Adipocyte (in vitro differentiated cells): ENCODE results near the gene FSTL4.

Source experiments
- DNase-seq: peaks from one replicate; pipeline ENCODE4 v3.0.0-alpha.2; 2015; ENCODE audit warnings: low read depth
- H3K27me3 ChIP-seq: replicated peaks from 2 replicates; pipeline ENCODE4 v1.7.0; 2013; ENCODE audit warnings: mild to moderate bottlenecking, low read length, moderate library complexity; ENCODE audit not compliant: control insufficient read depth, insufficient read depth
- H3K36me3 ChIP-seq: 2 replicates; pipeline ENCODE4 v1.7.0; 2013; ENCODE audit warnings: low read length, mild to moderate bottlenecking, moderate library complexity; ENCODE audit not compliant: control insufficient read depth, insufficient read depth, severe bottlenecking
- H3K4me1 ChIP-seq: 2 replicates; pipeline ENCODE4 v1.7.0; 2013; ENCODE audit warnings: mild to moderate bottlenecking, low read length, moderate library complexity; ENCODE audit not compliant: control insufficient read depth, insufficient read depth
- H3K4me3 ChIP-seq: 2 replicates; pipeline ENCODE4 v1.7.0; 2013; ENCODE audit warnings: mild to moderate bottlenecking, low read length, moderate library complexity
- H3K9ac ChIP-seq: 2 replicates; pipeline ENCODE4 v1.7.0; 2013; ENCODE audit warnings: mild to moderate bottlenecking, low read length, moderate library complexity
- H3K9me3 ChIP-seq: 2 replicates; pipeline ENCODE4 v1.7.0; 2013; ENCODE audit warnings: mild to moderate bottlenecking, low read length, moderate library complexity; ENCODE audit not compliant: control insufficient read depth

FSTL4 gene

DNA sequence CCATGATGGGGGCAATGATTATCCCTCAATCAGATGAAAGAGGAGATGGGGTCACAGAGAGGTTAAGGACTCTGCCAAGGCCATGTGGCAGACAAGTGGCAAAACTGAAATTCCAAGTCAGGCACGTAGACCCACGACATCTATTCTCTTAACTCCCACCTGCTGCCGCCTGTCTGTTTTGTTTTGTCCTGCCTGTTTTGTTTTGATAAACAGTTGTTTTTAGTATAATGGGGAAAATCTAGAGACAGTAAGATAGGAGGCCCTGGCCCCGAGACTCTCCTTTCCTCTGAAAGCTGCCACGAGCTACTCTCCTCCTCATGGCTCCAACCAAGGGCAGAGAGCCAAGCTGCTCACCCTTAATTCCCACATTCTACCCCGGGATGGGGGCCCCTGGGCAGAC, 4.9 kb downstream of the FSTL4 start:
- Histone ChIP-seq H3K27me3 (peaks cover 62% of the 10 kb centered on the region), H3K4me1 (peaks cover 4% of the 10 kb centered on the region), H3K4me3 (no peak overlapping the region), H3K9ac (no peak overlapping the region), H3K9me3 (no peaks in the 10 kb centered on the region), H3K36me3 (no peaks in the 10 kb centered on the region)
- DNase-seq, result no peak

DNA sequence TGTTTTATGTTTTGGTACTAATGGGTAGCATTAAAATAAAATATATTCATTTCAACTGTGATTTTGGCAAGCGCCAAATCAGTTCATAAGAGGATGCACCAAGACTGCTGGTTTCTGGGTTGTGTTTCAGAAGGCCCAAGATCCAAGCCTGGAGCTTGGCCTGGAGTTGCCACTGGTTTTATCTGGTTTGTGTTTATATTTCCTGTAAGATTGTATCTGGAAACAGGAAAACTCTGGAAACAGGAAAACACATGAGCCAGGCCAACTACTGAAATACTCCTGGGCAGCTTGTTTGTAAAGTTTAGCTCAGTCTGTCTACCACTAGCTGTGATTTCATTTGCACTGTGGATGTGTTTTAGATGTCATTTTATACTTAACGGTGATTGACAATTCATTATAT, 5.5 kb downstream of the FSTL4 start:
- no peak overlapping the region for H3K9ac ChIP-seq
- H3K4me1 ChIP-seq, result peaks cover 4% of the 10 kb centered on the region
- DNase-seq, result no peak
- H3K9me3 ChIP-seq, result no peaks in the 10 kb centered on the region
- no peaks in the 10 kb centered on the region for H3K36me3 ChIP-seq
- no peak overlapping the region for H3K4me3 ChIP-seq
- peaks cover 66% of the 10 kb centered on the region for H3K27me3 ChIP-seq

- no peak overlapping the region for H3K9ac ChIP-seq
- peaks cover 56% of the 10 kb centered on the region for H3K27me3 ChIP-seq
- no peak overlapping the region for H3K4me3 ChIP-seq
- H3K4me1 ChIP-seq, result no peaks in the 10 kb centered on the region
- no peaks in the 10 kb centered on the region for H3K36me3 ChIP-seq
- DNase-seq, result no peak
- no peaks in the 10 kb centered on the region for H3K9me3 ChIP-seq
Measured at GRCh38 chr5:133605323-133605722, 7.0 kb downstream of the FSTL4 start.

DNA sequence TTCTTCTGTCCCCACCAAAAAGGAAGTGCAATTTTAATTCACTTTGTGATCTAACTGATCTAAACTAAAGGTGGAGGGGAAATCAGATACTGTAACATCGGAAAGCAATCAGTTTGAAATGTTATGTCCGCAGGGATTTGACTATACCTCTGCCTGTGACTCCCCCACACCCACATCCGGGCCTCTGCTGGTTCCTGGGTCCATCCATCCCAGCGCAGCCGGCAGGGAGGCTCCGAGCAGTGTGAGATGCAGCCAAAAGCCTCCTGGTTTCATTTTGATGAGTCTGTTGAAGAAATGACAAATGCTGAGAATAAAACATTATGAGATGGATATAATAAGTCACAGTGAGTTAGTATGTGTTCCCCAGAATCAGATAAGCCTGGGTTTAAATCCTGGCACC, 8.6 kb downstream of the FSTL4 start:
- Histone ChIP-seq H3K36me3 (no peaks in the 10 kb centered on the region), H3K27me3 (peaks cover 48% of the 10 kb centered on the region), H3K4me3 (no peak overlapping the region), H3K9me3 (no peaks in the 10 kb centered on the region), H3K4me1 (no peaks in the 10 kb centered on the region), H3K9ac (no peak overlapping the region)
- no peak for DNase-seq

GRCh38 chr5:133602835-133603380, 9.4 kb downstream of the FSTL4 start:
- Histone ChIP-seq H3K9ac (no peak overlapping the region), H3K36me3 (no peaks in the 10 kb centered on the region), H3K4me1 (no peaks in the 10 kb centered on the region), H3K4me3 (no peak overlapping the region), H3K9me3 (no peaks in the 10 kb centered on the region), H3K27me3 (peaks cover 44% of the 10 kb centered on the region)
- no peak for DNase-seq

GRCh38 chr5:133599600-133599999, 12.7 kb downstream of the FSTL4 start:
- Histone ChIP-seq H3K4me1 (no peaks in the 10 kb centered on the region), H3K4me3 (no peak overlapping the region), H3K9ac (no peak overlapping the region), H3K9me3 (no peaks in the 10 kb centered on the region), H3K27me3 (peaks cover 47% of the 10 kb centered on the region), H3K36me3 (no peaks in the 10 kb centered on the region)
- DNase-seq, result no peak

DNA sequence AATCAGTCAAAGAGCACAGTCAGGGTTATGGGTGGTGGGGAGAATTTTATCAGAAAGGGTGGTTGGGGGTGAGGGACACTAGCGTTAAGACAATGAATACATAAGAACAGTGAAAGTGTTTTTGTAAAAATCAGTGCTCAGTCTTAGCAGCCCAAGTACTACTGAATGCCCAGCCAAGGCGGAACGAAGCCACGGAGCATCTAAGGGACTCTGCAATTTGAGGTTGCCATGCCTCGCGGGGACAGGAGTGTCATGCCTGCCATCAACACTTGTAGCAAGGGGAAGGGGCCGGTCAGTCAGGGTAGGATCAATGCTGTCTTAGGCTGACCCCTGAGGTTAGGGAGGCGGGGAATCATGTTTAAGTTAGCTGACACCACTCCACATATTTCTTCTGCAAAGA, 13.3 kb downstream of the FSTL4 start:
- Histone ChIP-seq H3K27me3 (peaks cover 46% of the 10 kb centered on the region), H3K9me3 (no peaks in the 10 kb centered on the region), H3K4me1 (no peaks in the 10 kb centered on the region), H3K9ac (no peak overlapping the region), H3K4me3 (no peak overlapping the region), H3K36me3 (no peaks in the 10 kb centered on the region)
- DNase-seq, result no peak

DNA sequence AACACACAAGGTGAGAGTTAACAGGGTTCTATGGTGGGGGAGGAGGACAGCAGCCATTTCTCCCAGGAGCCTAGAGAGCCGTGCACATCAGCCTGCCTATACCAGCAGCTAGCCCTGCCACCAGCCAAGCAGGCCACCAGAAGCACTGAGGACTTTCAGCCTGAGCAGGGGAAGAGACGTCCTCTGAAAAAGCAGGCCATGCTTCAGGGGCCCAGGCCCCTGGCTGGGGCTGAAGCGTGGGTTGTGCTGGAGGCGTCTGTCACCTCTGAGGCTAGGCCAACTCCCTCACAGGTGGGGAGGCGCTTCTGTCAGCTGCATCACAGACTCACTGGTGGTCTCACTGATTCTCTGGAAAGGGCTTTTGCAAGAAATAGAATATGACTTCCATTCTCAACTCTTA, 16.3 kb downstream of the FSTL4 start:
- Histone ChIP-seq H3K27me3 (peaks cover 62% of the 10 kb centered on the region), H3K4me1 (no peaks in the 10 kb centered on the region), H3K36me3 (no peaks in the 10 kb centered on the region), H3K4me3 (no peak overlapping the region), H3K9me3 (no peaks in the 10 kb centered on the region), H3K9ac (no peak overlapping the region)
- DNase-seq, result no peak

DNA sequence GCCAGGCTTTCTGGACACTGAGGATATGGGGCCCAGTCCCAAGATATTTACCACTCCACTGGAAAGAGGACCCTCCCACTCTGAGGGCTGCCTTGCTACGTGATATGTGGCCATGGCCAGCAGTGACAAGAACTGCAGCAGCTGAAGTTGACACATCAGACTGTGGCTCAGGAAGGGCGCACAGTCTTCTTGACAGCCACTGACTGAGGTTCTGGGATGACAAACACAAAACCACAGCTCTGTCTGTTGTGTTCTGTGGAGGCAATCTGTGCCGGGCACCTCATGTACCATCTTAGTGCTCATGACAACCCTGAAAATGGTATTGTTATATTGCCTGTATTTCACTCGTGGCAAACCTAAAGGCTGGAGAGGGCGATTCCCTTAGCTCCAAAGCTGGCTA, 16.9 kb downstream of the FSTL4 start:
- H3K4me1 ChIP-seq, result no peaks in the 10 kb centered on the region
- DNase-seq, result no peak
- no peak overlapping the region for H3K4me3 ChIP-seq

DNA sequence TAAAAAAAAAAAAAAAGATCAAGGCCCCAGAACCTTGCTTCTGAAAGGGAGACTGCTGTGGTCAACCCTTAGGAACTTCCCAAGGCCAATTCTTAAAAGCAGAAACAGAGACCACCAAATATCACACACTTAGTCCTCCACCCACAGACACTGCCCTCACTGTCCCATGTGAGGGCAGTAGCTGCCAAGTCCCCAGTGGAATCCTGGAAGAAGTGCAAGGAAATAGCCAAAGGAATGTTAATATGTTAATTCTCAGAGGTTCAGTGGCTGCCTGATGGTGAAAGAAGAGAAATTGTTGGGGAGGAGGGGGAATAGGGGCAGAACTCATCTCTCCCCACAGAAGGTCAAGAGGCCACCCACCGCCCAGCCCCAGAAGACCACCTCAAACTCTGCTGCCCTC, 23.1 kb downstream of the FSTL4 start:
- H3K4me1 ChIP-seq, result no peaks in the 10 kb centered on the region
- no peak overlapping the region for H3K9ac ChIP-seq
- H3K27me3 ChIP-seq, result peaks cover 28% of the 10 kb centered on the region
- no peaks in the 10 kb centered on the region for H3K36me3 ChIP-seq
- H3K9me3 ChIP-seq, result no peaks in the 10 kb centered on the region
- H3K4me3 ChIP-seq, result no peak overlapping the region
- no peak for DNase-seq

More for the DNA sequence above, 16.9 kb downstream of the FSTL4 start:
- H3K9me3 ChIP-seq, result no peaks in the 10 kb centered on the region
- H3K9ac ChIP-seq, result no peak overlapping the region
- H3K27me3 ChIP-seq, result peaks cover 61% of the 10 kb centered on the region
- H3K36me3 ChIP-seq, result no peaks in the 10 kb centered on the region

GRCh38 chr5:133582971-133583370, 29.4 kb downstream of the FSTL4 start:
- DNase-seq, result no peak
- peaks cover 39% of the 10 kb centered on the region for H3K27me3 ChIP-seq
- no peaks in the 10 kb centered on the region for H3K9me3 ChIP-seq
- H3K36me3 ChIP-seq, result no peaks in the 10 kb centered on the region
- no peak overlapping the region for H3K4me3 ChIP-seq
- no peaks in the 10 kb centered on the region for H3K4me1 ChIP-seq
- H3K9ac ChIP-seq, result no peak overlapping the region

- Histone ChIP-seq H3K4me1 (no peaks in the 10 kb centered on the region), H3K9me3 (no peaks in the 10 kb centered on the region), H3K36me3 (no peaks in the 10 kb centered on the region), H3K4me3 (no peak overlapping the region), H3K9ac (no peak overlapping the region), H3K27me3 (peaks cover 42% of the 10 kb centered on the region)
- DNase-seq, result no peak
Measured at GRCh38 chr5:133581918-133582317, 30.4 kb downstream of the FSTL4 start.
